GM19463 (cell line): Measurements from ENCODE around the gene AMBN.

ENCODE experiments used
- ATAC-seq: cut with Tn5 transposase; IDR thresholded peaks from one replicate; pipeline ENCODE4 v1.9.1; 2021; ENCODE audit warnings: mild to moderate bottlenecking, moderate library complexity; ENCODE audit not compliant: unreplicated experiment

Gene AMBN, protein sequence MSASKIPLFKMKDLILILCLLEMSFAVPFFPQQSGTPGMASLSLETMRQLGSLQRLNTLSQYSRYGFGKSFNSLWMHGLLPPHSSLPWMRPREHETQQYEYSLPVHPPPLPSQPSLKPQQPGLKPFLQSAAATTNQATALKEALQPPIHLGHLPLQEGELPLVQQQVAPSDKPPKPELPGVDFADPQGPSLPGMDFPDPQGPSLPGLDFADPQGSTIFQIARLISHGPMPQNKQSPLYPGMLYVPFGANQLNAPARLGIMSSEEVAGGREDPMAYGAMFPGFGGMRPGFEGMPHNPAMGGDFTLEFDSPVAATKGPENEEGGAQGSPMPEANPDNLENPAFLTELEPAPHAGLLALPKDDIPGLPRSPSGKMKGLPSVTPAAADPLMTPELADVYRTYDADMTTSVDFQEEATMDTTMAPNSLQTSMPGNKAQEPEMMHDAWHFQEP

GRCh38 chr4:70591955-70592582 lies at the start of gene AMBN:
AMBN (plus strand) TSS chr4:70592256; CDS start chr4:70592359, 103 bp downstream.
- ATAC-seq, result no peak

- ATAC-seq, result peak; percentile 66
Observed at GRCh38 chr4:70544279-70544868, 47.7 kb upstream of the AMBN start.

DNA sequence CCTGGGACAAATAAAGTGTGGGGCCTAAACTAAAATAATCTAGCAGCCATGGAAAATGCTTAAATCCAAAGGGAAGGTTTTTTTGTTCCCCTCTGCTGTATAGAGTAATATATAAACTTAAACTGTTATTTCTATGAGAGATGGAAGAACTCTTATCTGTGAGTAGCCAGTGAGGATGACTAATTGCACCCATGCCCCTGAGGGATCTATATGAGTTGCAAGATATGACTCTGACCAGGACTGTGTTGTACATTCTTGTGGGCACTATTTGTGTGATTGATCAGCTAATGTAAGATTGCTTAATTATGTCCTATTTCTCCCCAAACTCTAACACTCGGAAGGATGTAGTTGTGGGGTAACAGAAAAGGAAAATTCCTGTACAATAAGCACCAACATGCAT lies 35.2 kb upstream of the AMBN start:
- ATAC-seq, result no peak

DNA sequence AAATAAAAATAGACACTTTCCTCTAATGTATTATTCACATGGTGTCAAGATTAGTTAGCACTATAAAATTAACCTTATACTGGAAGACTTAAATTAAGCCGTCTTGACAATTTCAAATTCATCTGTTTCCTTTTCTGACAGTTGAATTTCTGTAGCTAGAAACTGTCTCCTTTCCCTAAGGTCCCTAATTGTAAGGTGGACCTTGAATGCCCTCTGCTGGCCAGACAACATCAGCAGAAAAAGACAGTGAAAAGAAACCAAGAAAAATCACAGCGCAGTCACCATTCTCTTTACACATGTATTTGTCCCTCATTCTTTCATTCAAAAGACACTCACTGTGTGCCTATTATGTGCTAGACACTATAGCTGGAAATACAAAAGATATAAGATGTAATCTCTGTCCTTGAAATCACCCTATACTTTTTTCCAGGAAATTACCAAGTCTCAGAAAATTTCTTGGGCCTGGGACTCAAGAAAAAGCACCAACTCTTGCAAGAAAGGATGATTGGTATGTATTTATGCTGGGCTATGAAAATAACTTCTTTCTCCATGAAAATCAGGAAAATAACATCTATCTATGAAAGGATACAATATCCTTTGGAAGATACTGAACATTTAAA lies 32.7 kb upstream of the AMBN start:
- ATAC-seq, result peak; percentile 72

DNA sequence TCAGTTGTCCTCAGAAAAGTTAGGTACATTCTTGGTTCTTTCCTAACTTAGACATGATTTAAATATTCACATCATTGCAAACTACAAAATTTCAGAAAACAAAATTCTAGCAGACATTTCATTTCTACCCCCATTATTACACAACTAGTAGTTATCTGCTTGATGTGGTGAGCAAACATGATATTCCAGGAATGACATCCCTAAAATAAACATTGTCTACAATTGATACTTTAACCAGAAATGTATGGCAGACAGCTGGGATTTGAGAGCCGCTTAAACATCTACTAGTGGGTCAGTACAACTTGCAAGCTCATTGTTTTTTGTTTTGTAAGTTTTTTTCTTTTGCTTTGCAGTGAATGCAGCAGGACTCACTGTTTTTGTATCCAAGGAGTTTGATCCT lies 32.1 kb upstream of the AMBN start:
- no peak for ATAC-seq

DNA sequence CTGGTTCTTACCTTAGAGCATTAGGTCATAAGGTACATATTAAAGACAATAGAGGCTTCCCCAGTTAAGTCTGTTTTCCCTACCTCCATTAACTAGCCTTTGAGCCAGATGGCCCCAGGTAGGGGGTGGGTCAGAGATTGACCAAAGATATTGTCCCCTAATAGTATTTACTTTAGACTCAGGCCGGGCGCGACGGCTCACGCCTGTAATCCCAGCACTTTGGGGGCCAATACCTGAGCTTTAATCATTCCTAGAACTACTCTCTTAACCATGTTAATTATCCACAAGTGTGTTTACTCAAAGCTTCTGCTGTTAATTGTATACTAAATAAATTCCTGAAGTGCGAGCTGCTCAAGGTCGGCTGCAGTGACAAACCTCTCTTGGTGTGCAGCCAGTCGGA lies 28.0 kb upstream of the AMBN start:
- no peak for ATAC-seq

DNA sequence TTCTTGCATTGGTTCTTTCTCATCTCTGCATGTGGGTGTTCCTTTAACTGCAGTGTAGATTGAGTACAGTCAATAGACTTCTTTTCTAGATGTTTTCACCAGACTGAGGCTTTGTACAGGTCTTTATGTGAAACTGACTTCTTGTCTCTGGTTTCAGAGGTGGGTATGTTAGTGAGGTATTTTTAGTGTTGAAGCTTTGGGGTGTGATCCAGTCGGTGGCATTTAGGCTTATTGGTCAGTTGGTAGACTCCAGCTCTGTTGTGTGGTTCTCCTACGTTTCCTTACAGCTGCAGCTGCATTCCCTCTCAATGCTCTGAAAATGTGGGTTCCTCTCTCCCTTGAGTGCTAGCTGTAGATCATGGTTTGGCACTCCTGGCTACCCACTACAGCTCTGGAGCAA lies 21.3 kb upstream of the AMBN start:
- ATAC-seq, result no peak

DNA sequence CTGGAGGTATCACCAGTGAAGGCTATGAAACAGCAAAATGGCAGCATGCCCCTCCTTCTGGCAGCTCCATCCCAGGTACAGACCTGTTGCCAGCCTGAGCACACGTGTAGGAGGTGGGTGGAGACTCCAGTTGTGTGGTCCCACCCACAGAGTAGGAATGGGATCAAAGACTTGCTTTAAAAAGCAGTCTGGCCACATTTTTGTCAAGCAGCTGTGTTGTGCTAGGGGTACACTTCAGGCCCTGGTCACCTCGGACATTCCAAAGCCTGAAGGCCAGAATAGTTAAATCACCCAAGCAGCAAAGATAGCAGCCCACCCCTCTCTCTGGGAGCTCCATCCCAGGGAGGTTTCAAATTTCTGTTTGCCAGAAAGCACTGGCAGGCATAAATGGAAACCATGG lies 20.3 kb upstream of the AMBN start:
- ATAC-seq, result no peak

DNA sequence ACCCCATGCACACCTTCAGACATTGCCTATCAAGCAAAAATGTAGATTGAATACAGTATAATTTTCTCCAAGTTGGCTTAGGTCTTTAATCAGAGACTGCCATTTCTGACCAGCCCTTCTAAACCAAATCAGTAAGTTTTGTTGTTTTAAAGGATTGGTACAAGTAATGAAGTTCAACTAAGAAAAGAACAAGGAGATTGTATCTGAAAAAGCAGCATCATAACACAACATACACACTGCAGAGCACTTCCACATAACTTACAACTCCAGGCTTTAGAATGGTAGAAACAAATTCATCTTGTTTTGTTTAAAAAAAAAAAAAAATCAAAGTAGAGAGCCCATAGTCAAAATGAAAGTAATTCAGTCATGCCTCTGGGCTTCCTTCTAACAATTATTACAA lies 16.1 kb upstream of the AMBN start:
- ATAC-seq, result no peak

DNA sequence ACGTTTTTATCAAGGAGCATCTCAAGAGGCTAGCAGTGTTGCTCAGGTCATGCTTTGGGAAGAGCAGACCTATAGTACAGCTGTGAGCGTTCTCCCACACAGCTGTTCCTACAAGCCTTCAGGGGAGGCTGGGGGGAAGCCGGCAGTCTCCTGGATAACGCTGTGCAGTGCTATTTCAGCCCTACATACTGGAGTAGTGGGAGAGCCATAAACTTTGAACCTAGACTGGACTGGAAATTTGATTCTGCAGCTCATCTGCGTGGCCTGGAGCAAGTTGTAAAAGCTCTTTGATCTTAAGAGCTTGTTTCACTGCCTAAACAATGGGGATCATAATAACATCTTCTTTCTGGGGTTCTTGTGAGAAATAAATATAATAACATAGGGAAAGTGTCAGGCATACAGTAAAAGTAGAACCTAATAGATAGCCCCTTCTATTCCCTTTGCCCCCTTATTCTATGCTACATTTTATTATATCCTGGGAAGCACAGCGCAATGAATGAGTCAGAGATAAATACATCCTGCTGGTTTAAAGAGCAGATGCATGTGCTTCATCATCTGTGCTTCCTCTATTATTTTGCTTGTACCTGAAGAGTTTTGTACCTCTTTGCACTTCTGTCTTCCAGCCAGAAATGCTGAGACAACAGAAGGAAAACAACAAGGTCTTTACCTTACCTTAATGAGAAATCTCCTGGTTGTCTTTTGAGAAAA lies 14.7 kb upstream of the AMBN start:
- ATAC-seq, result no peak

GRCh38 chr4:70581980-70582379 lies 10.1 kb upstream of the AMBN start:
- no peak for ATAC-seq

GRCh38 chr4:70583952-70584834 lies 7.9 kb upstream of the AMBN start:
- no peak for ATAC-seq

DNA sequence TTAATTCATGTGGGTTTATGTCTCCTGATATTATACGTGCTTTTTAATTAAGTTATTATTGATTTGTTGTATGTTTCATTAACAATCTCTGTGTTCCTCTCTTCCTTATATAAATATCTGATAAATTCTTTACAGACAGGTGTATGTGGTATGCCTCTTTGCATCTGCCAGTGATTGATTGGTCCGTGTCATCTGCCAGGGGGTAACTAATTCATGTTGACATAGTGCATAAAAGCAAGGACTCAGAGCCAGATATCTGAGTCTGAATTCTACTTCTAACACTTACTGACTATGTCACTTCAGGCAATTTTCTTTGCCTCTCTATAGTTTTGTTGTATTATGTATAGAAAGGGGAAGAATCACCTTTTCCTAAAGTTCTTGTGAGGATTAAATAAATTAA lies 5.2 kb upstream of the AMBN start:
- ATAC-seq, result no peak

DNA sequence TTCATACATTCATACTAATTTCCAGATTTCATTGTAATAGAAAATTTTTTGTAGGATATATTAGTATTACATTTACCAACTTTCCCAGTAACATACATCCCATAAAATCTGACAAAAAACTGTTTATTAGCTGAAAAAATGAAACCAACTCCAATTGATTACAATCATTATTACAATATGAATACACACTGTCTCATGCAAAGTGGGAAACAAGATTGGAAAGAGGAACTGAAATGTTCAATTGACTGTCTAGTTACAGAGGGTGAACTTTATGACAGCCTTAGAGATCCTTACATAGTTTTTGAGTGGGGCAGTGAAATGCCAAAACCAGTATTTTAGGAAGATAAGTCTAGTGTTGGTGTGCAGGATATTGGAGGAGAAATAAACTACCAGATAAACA lies 2.3 kb upstream of the AMBN start:
- peak; percentile 99 for ATAC-seq

DNA sequence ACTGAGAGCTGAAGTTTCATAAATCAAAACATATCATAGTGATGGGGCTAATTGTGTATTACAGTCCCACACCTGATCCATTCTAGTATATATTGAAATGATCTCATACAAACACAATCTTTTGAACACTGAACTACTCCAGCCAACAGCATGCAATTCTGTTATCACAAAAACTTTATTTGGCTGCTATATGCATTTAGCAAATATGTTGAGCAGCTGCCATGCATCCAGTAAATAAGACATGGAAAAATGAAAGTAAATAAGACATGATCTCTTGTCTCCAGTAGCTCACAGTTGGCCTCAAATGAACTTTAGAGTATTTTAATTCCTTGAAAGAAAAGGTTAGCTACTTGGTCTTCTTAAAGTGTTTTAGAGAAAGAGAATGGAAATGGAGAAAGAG lies 2.1 kb downstream of the AMBN start:
- no peak for ATAC-seq

GRCh38 chr4:70600305-70600704 lies 8.2 kb downstream of the AMBN start:
- ATAC-seq, result no peak

- no peak for ATAC-seq
Observed at GRCh38 chr4:70600977-70601376, 8.9 kb downstream of the AMBN start.

- peak; percentile 99 for ATAC-seq
Observed at GRCh38 chr4:70601422-70602039, 9.5 kb downstream of the AMBN start.

GRCh38 chr4:70603856-70604255 lies 11.8 kb downstream of the AMBN start:
- no peak for ATAC-seq

- no peak for ATAC-seq
Observed at GRCh38 chr4:70606459-70606858, 14.4 kb downstream of the AMBN start.
